Erythroblast (primary cell): Measurements from ENCODE around the gene LYPD4.

ENCODE experiments used
- GATA1 ChIP-seq: IDR thresholded peaks from 2 replicates; pipeline ENCODE4 v1.6.1; 2011; ENCODE audit warnings: low read depth, mild to moderate bottlenecking, control low read depth, low read length, moderate library complexity
- POLR2A ChIP-seq: IDR thresholded peaks from 2 replicates; pipeline ENCODE4 v1.6.1; 2011; ENCODE audit warnings: mild to moderate bottlenecking, low read length

DNA sequence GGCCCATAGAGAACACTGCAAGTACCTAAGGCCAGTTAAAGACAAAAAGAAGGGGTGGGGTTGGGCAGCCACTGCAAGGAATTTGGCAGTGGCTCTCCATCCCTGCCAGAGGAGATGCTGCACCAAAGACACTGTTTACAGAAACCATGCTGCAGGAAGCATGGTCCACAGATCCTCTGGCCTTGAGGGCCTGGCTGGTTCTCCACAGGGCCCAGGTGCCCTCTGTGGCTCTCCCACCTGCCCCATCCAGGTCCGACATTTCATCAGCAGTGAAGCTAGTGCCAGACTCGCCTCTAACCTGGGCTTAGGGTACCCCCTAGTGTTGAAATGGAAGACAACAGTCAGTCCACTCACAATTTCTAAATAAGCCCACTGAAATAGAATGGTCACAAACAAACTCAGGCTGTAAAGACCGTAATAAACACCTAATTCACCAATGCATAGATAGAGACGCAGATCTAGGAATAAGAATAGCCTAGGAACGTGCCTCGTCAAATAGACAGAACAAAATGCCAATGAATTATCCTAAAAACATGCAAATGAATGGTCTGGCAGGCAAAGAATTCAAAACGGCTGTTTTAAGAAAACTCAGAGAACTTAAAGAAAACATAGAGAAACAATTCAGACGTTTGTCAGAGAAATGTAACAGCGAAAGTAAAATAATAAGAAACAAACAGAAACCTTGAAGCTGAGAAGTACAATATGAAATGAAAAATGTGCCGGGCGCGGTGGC lies 23.3 kb downstream of the LYPD4 start:
- no peak for TF ChIP-seq POLR2A
- TF ChIP-seq GATA1: no peak
